HS-5 (cell line): ENCODE data around the gene CUL1.

Experiments
- DNase-seq: peaks from one replicate; pipeline ENCODE4 v3.0.0-alpha.2; 2012; ENCODE audit warnings: low read depth

The CUL1 gene

DNA sequence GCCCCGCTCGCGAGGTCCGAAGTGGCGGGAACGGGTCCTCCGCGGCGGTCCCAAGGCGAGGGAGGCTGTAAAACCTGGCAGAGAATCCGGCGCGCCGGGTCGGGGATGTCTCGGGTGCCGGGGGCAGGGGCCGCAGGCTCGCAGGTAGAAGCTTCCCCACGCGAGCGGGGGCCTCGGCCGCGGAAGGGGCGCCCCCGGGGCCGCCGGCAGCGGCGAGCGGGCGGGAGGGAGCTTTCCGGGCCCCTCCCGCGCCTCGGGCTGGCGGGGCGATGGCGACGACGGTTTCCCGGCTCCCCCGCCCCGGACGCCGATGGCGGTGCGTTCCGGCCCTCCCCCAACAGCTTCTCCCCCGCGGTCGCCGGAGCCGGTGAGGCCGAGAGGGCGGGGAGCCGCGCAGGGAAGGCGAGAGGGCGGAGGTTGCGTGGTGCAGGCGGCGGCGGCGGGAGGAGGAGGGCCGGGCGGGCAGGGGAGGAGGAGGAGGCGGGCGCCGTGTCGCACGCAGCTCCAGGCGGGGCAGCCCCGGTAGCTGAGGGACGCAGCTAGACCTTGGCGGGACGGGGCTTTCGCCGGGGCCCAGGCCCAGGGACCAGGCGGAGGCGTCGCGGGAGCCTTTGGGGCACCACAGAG lies at the start of gene CUL1:
Gene CUL1, plus strand, starts transcription at position 507 of the 627 bp plus-strand sequence. CDS start 31,220 bp downstream, outside the sequence.
- DNase-seq = no peak

GRCh38 chr7:148650232-148650858 lies 48.4 kb upstream of the CUL1 start:
- peak; percentile 43 for DNase-seq

DNA sequence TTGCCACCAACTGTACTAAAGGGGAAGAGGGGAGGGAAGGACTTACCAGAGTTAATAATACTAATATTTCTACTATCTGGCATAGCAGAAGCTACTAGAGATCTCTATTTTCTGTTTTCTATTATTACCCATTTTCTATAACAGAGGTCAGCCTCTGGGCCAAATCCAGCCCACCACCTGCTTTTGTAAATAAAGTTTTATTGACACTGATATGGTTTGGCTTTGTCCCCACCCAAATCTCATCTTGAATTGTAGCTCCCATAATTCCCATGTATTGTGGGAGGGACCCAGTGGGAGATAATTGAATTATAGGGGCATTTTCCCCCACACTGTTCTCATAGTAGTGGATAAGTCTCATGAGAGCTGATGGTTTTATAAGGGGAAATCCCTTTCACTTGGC lies 45.9 kb upstream of the CUL1 start:
- no peak for DNase-seq

GRCh38 chr7:148657929-148658328 lies 40.8 kb upstream of the CUL1 start:
- DNase-seq = no peak

DNA sequence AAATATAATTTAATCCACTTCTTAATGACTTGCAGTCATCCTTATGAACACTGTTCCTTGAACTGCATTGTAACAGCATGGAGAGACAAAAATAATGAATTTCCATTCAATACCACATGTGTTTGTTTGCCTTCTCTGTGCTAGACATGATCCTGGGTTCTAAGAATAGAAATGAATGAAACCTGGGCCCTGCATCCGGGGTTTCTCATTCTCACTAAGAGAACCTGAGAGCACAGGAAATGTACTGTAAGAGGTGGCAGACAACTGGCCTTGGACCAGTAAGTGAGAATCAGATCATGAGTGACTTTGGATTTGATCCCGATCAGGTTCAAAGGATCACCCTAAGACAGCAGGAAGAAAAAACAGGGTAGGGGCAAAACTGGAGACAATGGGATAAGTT lies 37.2 kb upstream of the CUL1 start:
- no peak for DNase-seq

- DNase-seq = no peak
Observed at GRCh38 chr7:148662646-148663045, 36.1 kb upstream of the CUL1 start.

- DNase-seq = no peak
Observed at GRCh38 chr7:148664324-148664723, 34.4 kb upstream of the CUL1 start.

GRCh38 chr7:148665221-148665620 lies 33.5 kb upstream of the CUL1 start:
- no peak for DNase-seq

DNA sequence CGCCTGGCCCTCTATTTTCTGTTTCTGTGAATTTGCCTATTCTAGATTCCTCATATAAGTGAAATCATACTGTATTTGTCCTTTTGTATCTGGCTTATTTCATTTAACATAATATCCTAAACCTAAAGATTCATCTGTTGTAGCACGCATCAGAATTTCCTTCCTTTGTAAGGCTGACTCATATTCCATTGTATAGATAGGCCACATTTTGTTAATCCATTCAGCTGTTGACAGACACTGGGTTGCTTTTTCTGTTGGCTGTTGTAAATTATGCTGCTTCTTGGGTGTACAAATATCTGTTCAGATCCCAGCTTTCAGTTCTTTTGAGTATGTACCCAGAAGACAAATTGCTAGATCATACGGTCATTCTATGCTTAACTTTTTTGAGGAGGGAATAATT lies 28.8 kb upstream of the CUL1 start:
- DNase-seq = no peak

- DNase-seq = no peak
Observed at GRCh38 chr7:148670374-148670773, 28.3 kb upstream of the CUL1 start.

DNA sequence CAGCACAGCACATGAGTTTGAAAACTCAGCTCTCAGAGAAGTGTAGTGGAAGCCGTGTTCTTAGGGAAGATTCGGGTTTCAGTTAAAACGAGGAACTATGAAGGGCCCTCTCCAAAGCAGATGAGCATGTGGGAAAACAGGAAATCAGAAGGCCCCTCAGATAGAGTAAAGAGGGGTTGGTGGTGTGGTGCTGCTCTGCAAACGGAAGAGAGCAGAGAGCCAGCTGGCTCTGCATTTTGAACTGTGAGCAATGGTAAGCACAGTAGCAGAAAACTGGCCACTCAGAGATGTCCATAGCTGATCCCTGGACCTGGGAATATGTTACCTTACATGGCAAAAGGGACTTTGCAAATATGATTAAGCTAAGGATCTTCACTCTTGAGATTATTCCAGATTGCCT lies 27.9 kb upstream of the CUL1 start:
- no peak for DNase-seq

GRCh38 chr7:148672041-148672440 lies 26.7 kb upstream of the CUL1 start:
- no peak for DNase-seq

DNA sequence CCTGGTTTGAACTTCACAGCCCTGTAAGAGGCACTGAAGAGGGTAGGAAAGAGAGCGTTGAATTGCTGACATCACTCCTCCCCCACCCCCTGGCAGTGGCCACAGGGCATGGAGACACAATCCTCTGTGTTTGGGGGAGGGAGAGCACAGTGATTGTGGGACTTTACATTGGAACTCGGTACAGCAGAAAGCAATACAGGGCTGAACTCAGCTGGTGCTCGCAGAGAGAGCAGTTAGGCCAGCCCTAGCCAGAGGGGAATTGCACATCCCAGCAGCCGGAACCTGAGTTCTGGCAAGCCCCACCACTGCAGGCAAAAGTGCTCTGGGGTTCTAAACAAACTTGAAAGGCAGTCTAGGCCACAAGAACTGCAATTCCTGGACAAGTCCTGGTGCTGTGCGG lies 24.0 kb upstream of the CUL1 start:
- no peak for DNase-seq

- DNase-seq = no peak
Observed at GRCh38 chr7:148676291-148676690, 22.4 kb upstream of the CUL1 start.

- DNase-seq = no peak
Observed at GRCh38 chr7:148681821-148682220, 16.9 kb upstream of the CUL1 start.

DNA sequence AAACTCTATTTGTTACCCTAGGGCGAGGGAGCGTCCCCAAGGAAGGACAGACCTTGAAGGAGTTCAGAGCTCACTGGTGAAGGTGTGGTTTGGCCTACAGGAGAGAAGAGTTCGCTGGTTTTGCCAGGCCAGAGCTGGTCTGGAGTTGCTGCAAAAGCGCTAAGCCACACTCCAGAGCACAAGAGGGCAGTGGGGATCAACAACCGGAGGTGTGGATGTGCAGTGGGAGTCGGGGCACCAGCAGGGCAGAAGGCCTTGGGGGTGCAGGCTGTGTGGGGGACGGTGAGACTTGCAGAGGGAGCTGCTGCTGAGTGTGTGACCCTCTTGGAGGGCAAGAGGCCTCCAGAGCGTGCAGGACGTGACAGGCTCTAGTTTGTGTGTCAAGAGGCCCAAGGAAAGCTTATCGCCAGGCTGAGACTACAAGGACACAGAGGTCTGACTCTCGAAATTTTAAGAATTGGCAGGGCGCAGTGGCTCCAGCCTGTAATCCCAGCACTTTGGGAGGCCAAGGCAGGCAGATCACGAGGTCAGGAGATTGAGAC lies 14.3 kb upstream of the CUL1 start:
- no peak for DNase-seq

DNA sequence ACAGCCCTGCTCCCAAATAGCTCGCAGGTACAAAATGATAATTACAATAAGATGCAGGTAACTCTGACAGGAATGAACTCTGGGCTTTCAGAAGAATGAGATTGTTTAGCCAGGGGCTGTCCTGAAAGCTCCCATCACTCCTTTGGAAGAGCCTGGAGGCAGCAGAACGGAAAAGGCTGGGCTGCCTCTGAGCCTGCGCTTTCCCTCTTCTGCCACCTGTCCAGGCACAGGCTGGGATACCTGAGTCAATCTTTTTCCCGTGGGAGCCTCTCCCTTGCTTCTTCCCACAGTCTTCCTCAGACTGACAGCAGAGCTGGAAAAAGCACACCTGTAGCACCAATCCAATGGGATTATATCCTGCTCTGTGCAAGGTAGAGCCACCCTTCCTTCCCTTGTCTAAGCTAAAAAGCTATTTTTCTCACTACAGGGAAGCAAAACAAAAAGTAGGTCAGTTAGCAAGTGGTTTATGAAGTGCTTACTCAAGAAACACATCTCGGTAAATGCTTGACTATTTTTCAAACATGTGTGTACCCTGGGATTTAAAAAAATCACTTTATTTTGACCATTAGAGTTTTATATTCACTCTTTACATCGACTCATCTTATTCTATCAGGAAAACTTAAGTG lies 12.3 kb upstream of the CUL1 start:
- DNase-seq = no peak

GRCh38 chr7:148687555-148687954 lies 11.1 kb upstream of the CUL1 start:
- no peak for DNase-seq

- no peak for DNase-seq
Observed at GRCh38 chr7:148688526-148688925, 10.2 kb upstream of the CUL1 start.

DNA sequence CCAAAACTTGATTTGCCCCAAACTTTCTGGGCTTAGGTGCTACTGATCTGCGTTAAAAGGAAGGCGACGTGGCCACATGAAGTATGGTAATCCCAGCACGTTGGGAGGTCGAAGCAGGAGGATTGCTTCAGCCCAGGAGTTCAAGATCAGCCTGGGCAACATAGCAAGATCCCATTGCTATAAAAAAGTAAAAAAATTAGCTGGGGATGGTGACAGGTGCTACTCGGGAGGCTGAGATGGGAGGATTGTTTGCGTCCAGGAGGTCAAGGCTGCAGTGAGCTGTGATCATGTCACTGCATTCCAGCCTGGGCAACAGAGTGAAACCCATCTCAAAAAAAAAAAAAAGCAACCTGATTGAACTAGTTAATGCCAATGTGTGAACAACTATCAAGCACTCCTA lies 5.1 kb upstream of the CUL1 start:
- DNase-seq = no peak

- DNase-seq = no peak
Observed at GRCh38 chr7:148694631-148695030, 4.1 kb upstream of the CUL1 start.

- no peak for DNase-seq
Observed at GRCh38 chr7:148695953-148696352, 2.8 kb upstream of the CUL1 start.

DNA sequence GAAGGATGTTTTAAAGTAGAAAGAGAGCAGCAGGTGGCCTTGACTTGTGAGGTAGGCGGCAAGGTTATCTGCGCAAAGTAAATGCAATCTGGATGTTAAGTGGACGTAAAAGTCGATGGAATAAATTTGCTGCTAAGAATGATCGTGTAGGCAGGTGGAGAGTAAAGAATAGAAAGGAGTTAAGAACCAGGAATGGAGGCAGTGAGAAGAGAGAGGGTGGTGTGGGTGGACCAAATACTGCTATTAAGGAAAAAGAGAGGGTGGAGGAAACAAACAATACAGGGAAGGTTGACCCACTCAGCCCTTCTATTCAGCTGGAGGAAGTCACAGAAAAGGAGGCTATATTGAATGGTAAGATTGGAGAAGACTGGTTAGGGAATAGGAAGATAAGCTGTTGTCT lies 1.9 kb upstream of the CUL1 start:
- no peak for DNase-seq
